Lung (tissue), 12 donors: Measurements from ENCODE around the gene RPL26. TPM values are rescaled to one million over a fixed set of nuclear protein-coding genes. Genes with fewer than 3 reads are reported as not detected.

Experiments used
- ATAC-seq: fragments of 200-7000 bp; cut with Tn5 transposase; one replicate; pipeline ENCODE4 v1.9.1; 2020; ENCODE audit warnings: moderate number of reproducible peaks; ENCODE audit not compliant: insufficient read depth, low FRiP score
- DNase-seq, 3 donors: peaks; one replicate each; pipeline ENCODE4 v3.0.0-alpha.2; 2013 to 2017
- H3K27ac ChIP-seq, 2 donors: one replicate each; pipeline ENCODE4 v1.5.1; 2013; ENCODE audit warnings: mild to moderate bottlenecking in 2 of 2, moderate library complexity in 2 of 2, control low read depth in 1 of 2, inconsistent platforms in 1 of 2, low read depth in 1 of 2, low read length in 1 of 2
- H3K27me3 ChIP-seq, 3 donors: one replicate each; pipeline ENCODE4 v1.5.1; 2013; ENCODE audit warnings: low read length in 2 of 3; ENCODE audit not compliant: control insufficient read depth in 3 of 3, insufficient read depth in 3 of 3
- H3K36me3 ChIP-seq, 4 donors: one replicate each; pipeline ENCODE4 v1.5.1; 2013; ENCODE audit warnings: low read length in 4 of 4, mild to moderate bottlenecking in 1 of 4, moderate library complexity in 1 of 4; ENCODE audit not compliant: control insufficient read depth in 4 of 4, insufficient read depth in 4 of 4
- H3K4me1 ChIP-seq, 5 donors: one replicate each; pipeline ENCODE4 v1.5.1; 2013; ENCODE audit warnings: low read length in 5 of 5, mild to moderate bottlenecking in 2 of 5, moderate library complexity in 1 of 5; ENCODE audit not compliant: control insufficient read depth in 5 of 5, insufficient read depth in 5 of 5
- H3K4me3 ChIP-seq: one replicate; pipeline ENCODE4 v1.5.1; 2013; ENCODE audit warnings: mild to moderate bottlenecking, control low read depth, moderate library complexity
- H3K9ac ChIP-seq, 2 donors: one replicate each; pipeline ENCODE4 v1.5.1; 2013; ENCODE audit warnings: low read length in 2 of 2, control low read depth in 1 of 2; ENCODE audit not compliant: insufficient read depth in 1 of 2
- H3K9me3 ChIP-seq, 4 donors: one replicate each; pipeline ENCODE4 v1.5.1; 2013; ENCODE audit warnings: low read length in 3 of 4, mild to moderate bottlenecking in 1 of 4, moderate library complexity in 1 of 4; ENCODE audit not compliant: control insufficient read depth in 4 of 4, insufficient read depth in 3 of 4
- WGBS, 2 donors: extraction: QIAGEN DNeasy Blood & Tissue Kit; methylation state at CpG; one replicate each; pipeline ENCODE4 v1.1.7; 2013; 5-methylcytosine and 5-hydroxymethylcytosine counted together
- polyA plus RNA-seq, 2 donors: library from polyadenylated mRNA; stranded (reverse); fragments of 200-250 nt; gene quantifications; one replicate each; pipeline ENCODE4 v1.2.1, GENCODE V29; 2013
- total RNA-seq, 2 donors: library from RNA; depleted of rRNA in 1 of 2; stranded (reverse); fragments of >200 nt in 1 of 2; gene quantifications; one replicate each; pipeline ENCODE4 v1.2.1, GENCODE V29; 2014 to 2021
- TF ChIP-seq, protein P1 (sequence below): IDR thresholded peaks from 2 replicates; pipeline ENCODE4 v1.5.1; 2012; ENCODE audit warnings: mild to moderate bottlenecking; ENCODE audit errors: control extremely low read depth, extremely low read depth
- donor health status: control.
- donor health status: control.
- donor health status: Bipolar disorder and iron deficiency.
- donor health status: healthy.
- donor health status: DM: yes; HTN: yes; CAD: no.

RPL26 gene
- total and polyA plus RNA-seq, 4 donors: 1,016 to 2,820 (median 2,607) TPM

- no peak for DNase-seq
- H3K9ac ChIP-seq: no peak overlapping the region
- ATAC-seq: no peak
- peaks cover 0 to 3% (median 0%) of the 10 kb centered on the region in 5 donors for H3K4me1 ChIP-seq
- H3K9me3 ChIP-seq: peaks cover 0 to 4% (median 0%) of the 10 kb centered on the region in 4 donors
- 87 to 93% methylated on average over 37 to 46 of the region's 46 CpGs for WGBS, 2 donors
- TF ChIP-seq, protein P1, sequence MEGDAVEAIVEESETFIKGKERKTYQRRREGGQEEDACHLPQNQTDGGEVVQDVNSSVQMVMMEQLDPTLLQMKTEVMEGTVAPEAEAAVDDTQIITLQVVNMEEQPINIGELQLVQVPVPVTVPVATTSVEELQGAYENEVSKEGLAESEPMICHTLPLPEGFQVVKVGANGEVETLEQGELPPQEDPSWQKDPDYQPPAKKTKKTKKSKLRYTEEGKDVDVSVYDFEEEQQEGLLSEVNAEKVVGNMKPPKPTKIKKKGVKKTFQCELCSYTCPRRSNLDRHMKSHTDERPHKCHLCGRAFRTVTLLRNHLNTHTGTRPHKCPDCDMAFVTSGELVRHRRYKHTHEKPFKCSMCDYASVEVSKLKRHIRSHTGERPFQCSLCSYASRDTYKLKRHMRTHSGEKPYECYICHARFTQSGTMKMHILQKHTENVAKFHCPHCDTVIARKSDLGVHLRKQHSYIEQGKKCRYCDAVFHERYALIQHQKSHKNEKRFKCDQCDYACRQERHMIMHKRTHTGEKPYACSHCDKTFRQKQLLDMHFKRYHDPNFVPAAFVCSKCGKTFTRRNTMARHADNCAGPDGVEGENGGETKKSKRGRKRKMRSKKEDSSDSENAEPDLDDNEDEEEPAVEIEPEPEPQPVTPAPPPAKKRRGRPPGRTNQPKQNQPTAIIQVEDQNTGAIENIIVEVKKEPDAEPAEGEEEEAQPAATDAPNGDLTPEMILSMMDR: no peak
- no peak overlapping the region for H3K4me3 ChIP-seq
- no peaks in the 10 kb centered on the region for H3K36me3 ChIP-seq
- peaks cover 0 to 11% (median 11%) of the 10 kb centered on the region in 3 donors for H3K27me3 ChIP-seq
- no peak overlapping the region for H3K27ac ChIP-seq
Observed at GRCh38 chr17:8392674-8393469, 9.9 kb upstream of the RPL26 start.

DNA sequence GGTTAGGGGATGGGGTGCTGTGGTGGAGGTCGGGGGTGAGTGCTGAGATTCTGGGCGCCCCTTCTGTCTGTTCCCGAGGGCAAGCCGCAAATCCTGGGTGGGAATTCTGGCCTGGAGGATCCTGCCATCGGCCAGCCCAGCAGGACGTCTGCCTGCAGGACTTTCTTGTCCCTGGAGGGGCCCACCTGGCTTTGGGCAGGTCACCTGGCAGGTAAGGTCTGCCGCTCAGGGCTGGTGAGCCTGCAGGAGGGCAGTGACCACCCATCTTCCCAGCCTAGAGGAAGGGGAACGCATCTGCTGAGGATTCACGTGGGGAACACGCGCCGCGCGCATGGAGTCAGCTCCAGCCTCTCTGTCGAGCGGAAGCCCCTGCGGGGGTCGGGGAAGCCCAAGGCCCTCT, 9.3 kb upstream of the RPL26 start:
- no peaks in the 10 kb centered on the region for H3K36me3 ChIP-seq

GRCh38 chr17:8391711-8392110, 8.7 kb upstream of the RPL26 start:
- Histone ChIP-seq H3K36me3 (no peaks in the 10 kb centered on the region), H3K27ac (no peak overlapping the region), H3K27me3 (peaks cover 0 to 8% (median 8%) of the 10 kb centered on the region in 3 donors), H3K9ac (no peak overlapping the region), H3K4me3 (no peak overlapping the region), H3K4me1 (peaks cover 0 to 3% (median 0%) of the 10 kb centered on the region in 5 donors), H3K9me3 (peaks cover 0 to 4% (median 0%) of the 10 kb centered on the region in 4 donors)
- TF ChIP-seq, protein P1: no peak
- WGBS, 2 donors: 48 to 55% methylated on average over 9 of the region's 9 CpGs
- ATAC-seq (no peak), DNase-seq (no peak)

More for the DNA sequence above, 9.3 kb upstream of the RPL26 start:
- TF ChIP-seq, protein P1: no peak
- Histone ChIP-seq H3K4me1 (peaks cover 0 to 3% (median 0%) of the 10 kb centered on the region in 5 donors), H3K27ac (no peak overlapping the region), H3K9me3 (peaks cover 0 to 4% (median 0%) of the 10 kb centered on the region in 4 donors), H3K9ac (no peak overlapping the region), H3K27me3 (peaks cover 0 to 9% (median 8%) of the 10 kb centered on the region in 3 donors), H3K4me3 (no peak overlapping the region)
- DNase-seq: no peak
- ATAC-seq: no peak
- 72 to 86% methylated on average over 17 to 18 of the region's 18 CpGs for WGBS, 2 donors
